Bronchial epithelial cell (primary cell): ENCODE results near the gene MBD3L2. TPM values are rescaled to one million over a fixed set of nuclear protein-coding genes. Genes with fewer than 3 reads are reported as not detected.

ENCODE experiments used
- DNase-seq: peaks from one replicate; pipeline ENCODE4 v3.0.0-alpha.2; 2010; ENCODE audit warnings: low read depth
- FAIRE-seq: peaks from 2 replicates; lab custom pipeline; 2011; peaks lifted over from hg19 to GRCh38; lab: Jason Lieb, UNC
- H3K27me3 ChIP-seq: 2 replicates; pipeline ENCODE4 v1.5.1; 2011; ENCODE audit warnings: low read length; ENCODE audit not compliant: control insufficient read depth, insufficient read depth
- H3K36me3 ChIP-seq: 2 replicates; pipeline ENCODE4 v1.5.1; 2011; ENCODE audit warnings: low read length; ENCODE audit not compliant: control insufficient read depth, insufficient read depth
- H3K4me3 ChIP-seq: 2 replicates; pipeline ENCODE4 v1.5.1; 2011; ENCODE audit warnings: mild to moderate bottlenecking, low read depth, low read length, control low read depth
- CTCF ChIP-seq: IDR thresholded peaks from 2 replicates; pipeline ENCODE4 v1.5.1; 2011; ENCODE audit warnings: mild to moderate bottlenecking, moderate library complexity, low read length, control low read depth, inconsistent platforms; ENCODE audit not compliant: insufficient read depth, severe bottlenecking
- total RNA-seq: library from RNA; depleted of rRNA; stranded (reverse); fragments of >200 nt; gene quantifications from 2 replicates; pipeline ENCODE4 v1.2.1, GENCODE V29; 2014

MBD3L2 gene
- total RNA-seq, 1 donor from 2014 or later, result not detected

GRCh38 chr19:7098096-7098495 lies 49.0 kb downstream of the MBD3L2 start:
- Histone ChIP-seq H3K36me3 (no peaks in the 10 kb centered on the region), H3K4me3 (no peak overlapping the region), H3K27me3 (peaks cover 2% of the 10 kb centered on the region)
- TF ChIP-seq CTCF, result no peak
- no peak for DNase-seq
- no peak for FAIRE-seq

GRCh38 chr19:7098701-7099596 lies 49.8 kb downstream of the MBD3L2 start:
- Histone ChIP-seq H3K27me3 (peaks cover 2% of the 10 kb centered on the region), H3K4me3 (peak overlapping the region; percentile 67), H3K36me3 (no peaks in the 10 kb centered on the region)
- TF ChIP-seq CTCF, result no peak
- peak; percentile 77 for DNase-seq
- FAIRE-seq, result no peak

- H3K27me3 ChIP-seq, result peaks cover 2% of the 10 kb centered on the region
- FAIRE-seq (no peak), DNase-seq (no peak)
- H3K4me3 ChIP-seq, result peak overlapping the region; percentile 67
- no peak for TF ChIP-seq CTCF
- no peaks in the 10 kb centered on the region for H3K36me3 ChIP-seq
Measured at GRCh38 chr19:7099597-7099921, 50.4 kb downstream of the MBD3L2 start.

Other genes with a start within 250 kb of the MBD3L2 start
- gene ADGRE1, start 161.7 kb upstream of the MBD3L2 start, total RNA-seq, result not detected in 2 replicates
- gene MBD3L2B, start 27.9 kb upstream of the MBD3L2 start, total RNA-seq, result not detected in 2 replicates
- not detected in 2 replicates for gene MBD3L5, start 18.7 kb upstream of the MBD3L2 start, total RNA-seq
- not detected in 2 replicates for gene MBD3L4, start 9.1 kb upstream of the MBD3L2 start, total RNA-seq
- not detected in 2 replicates for gene MBD3L3, start 9.4 kb downstream of the MBD3L2 start, total RNA-seq
- 11.6 and 14.0 TPM in 2 replicates for gene ZNF557, start 20.4 kb downstream of the MBD3L2 start, total RNA-seq
- 6.1 and 15.5 TPM in 2 replicates for gene INSR, start 245.1 kb downstream of the MBD3L2 start, total RNA-seq